HG03460 (cell line): Measurements from ENCODE around the gene SLC2A9.

Experiments used
- ATAC-seq: cut with Tn5 transposase; IDR thresholded peaks from one replicate; pipeline ENCODE4 v1.9.1; 2021; ENCODE audit not compliant: unreplicated experiment

SLC2A9 gene

GRCh38 chr4:9898596-9899305 lies 122.5 kb downstream of the SLC2A9 start:
- no peak for ATAC-seq

DNA sequence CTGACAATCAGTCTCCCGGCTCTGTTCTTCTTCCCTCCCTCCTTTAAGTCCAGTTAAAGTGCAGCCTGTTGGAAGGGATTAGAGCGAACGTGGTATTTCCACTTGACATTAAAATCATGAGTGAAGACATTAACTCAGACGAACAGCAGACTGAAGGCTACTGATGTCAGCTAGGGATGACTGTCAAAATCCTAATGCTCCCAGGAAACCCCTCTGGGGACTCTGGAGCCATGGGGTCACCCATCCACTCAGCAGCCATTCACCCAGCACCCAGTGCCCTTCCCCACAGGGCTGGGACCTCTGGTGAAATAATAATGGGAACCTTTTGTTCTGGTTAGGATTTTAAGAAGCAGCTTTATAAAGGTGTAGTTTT lies 126.0 kb downstream of the SLC2A9 start:
- no peak for ATAC-seq

- ATAC-seq: no peak
Observed at GRCh38 chr4:9894644-9895332, 126.5 kb downstream of the SLC2A9 start.

- no peak for ATAC-seq
Observed at GRCh38 chr4:9893329-9894108, 127.8 kb downstream of the SLC2A9 start.

DNA sequence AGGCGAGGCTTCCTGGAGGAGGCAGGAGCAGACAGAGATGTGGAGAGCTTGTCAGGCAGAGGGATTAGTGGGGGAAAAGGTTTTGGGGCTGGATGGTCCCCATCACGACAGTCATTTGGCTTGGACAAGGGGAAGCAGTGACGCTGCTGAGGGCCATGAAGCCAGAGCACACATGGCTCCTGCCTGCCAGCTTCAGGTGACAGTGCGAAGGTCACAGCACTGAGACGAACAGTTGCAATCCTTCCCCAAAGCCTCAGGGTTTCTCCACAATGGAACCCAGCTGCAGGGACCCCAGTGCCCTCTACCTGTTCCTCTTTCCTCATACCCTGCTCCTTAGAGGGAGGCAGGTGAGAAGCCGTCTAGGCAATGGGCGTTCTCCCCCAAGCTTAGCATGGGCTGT lies 129.6 kb downstream of the SLC2A9 start:
- no peak for ATAC-seq

DNA sequence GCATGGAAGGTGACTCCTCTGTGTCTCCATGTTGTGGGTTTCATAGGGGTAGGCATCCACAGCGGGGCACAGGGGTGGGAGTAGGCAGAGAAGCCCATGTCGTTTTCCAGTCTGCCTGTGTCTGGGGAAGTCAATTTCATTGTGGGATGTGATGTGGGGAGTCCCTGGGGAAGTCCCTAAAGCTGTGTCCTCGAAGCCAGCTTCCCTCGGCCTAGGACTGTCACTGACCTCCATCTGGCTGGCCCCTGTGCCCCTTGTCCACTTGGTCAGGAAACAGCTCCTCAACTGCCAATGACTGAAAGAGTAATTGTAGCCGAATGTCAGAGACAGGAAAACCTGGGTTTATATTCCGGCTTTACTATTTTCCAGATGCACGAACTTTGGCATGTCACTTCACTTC lies 130.2 kb downstream of the SLC2A9 start:
- ATAC-seq: no peak

GRCh38 chr4:9889306-9889705 lies 132.0 kb downstream of the SLC2A9 start:
- ATAC-seq: no peak

DNA sequence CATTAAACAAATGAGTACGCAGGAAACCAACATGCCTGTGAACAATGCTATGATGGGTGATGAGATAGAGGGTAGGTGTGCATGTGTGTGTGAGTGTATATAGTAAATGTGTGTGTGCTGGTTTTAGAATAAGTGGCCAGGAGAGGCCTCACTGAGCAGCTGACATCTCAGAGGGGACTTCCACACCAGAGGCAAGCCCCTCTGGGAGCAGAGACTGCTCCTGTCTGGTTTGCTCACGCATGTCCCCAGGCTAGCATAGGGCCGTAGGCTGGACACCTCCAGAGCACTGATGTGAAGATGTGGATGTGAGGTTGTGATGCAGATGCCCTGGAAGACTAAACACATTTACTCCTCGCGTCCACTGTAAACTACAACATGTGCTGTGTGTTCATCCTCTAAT lies 135.3 kb downstream of the SLC2A9 start:
- ATAC-seq: no peak

GRCh38 chr4:9880406-9881197 lies 140.7 kb downstream of the SLC2A9 start:
- ATAC-seq: no peak

- ATAC-seq: no peak
Observed at GRCh38 chr4:9877123-9877522, 144.2 kb downstream of the SLC2A9 start.

GRCh38 chr4:9875516-9875915 lies 145.8 kb downstream of the SLC2A9 start:
- no peak for ATAC-seq

GRCh38 chr4:9874385-9874784 lies 146.9 kb downstream of the SLC2A9 start:
- no peak for ATAC-seq

DNA sequence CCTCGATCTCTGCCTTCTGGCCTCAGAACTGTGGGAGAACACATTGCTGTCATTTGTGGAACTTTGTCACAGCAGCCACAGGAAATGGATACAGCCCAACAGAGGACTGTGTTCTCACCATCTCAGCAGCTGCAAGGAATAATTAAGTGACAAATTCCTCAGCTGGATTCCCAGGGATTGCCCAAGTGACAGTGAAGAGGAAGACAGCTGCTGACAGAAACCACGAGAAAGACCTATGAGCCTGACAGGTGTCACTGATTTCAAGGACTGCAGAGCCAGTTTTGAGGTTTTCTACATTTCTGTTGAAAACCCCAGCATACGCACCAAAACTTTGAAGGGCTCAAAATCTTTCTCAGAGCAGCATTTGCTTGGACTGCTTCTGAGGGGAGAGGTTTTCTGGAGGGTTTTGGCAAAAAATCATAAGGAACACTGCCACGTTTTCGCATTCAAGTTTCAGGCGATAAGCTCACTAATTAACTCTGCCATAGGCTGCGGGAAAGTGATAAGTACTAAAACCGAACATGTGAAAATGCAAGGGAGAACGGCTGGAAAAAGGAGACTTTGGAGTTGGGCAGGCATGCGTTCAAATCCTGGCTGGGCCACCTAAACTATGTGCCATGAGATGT lies 151.0 kb downstream of the SLC2A9 start:
- no peak for ATAC-seq

DNA sequence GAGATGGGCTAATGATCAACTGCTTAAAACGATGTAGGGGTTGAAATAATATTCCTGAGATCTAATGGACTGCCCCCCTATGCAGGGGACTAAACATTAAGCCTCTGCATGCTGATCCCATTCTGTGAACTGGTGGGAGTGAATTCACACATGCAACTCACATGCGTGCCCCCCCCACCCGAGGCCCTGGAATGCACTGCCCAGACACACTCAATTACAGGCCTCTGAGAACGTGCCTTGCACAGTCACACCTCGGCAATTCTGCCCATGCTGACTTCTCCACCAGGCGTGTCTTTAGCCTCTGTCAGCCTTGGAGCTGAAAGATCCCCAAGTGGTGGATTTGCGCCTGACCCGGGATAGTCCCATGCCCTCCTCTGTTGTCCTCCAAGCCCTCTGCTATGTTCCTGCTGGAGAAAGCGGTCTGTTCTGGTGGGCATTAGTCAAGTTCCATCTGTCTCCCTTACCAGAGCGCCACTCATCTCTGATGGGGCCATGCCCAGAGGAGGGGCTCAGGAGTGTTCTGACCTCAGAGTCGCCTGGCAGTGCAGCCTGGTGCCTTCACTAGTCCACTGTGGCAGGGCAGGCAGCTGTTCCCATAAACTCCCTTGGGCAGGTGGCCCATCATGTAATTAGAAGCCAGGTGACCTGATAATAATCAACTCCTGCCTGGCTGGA lies 153.4 kb downstream of the SLC2A9 start:
- ATAC-seq: no peak

- no peak for ATAC-seq
Observed at GRCh38 chr4:9866931-9867330, 154.4 kb downstream of the SLC2A9 start.

DNA sequence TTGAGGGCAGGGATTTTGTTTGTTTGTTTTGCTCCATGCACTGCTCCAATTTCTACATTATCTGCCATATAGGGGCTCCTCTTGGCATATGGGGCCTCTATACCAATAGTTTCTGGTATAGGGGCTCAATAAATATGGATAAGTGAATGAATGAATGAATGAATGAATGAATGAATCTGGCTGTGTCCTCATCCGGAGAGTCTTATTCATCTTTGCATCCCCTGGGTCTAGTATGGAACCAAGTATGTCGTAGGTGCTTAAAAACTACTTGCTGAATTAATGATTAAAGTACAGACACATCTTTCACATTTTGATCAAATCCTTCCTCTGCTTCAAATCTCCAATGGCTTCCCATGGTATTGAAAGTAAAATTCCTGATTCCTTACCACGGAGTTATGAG lies 159.7 kb downstream of the SLC2A9 start:
- no peak for ATAC-seq

GRCh38 chr4:9859810-9860209 lies 161.5 kb downstream of the SLC2A9 start:
- ATAC-seq: no peak

GRCh38 chr4:9849538-9849920 lies 171.8 kb downstream of the SLC2A9 start:
- no peak for ATAC-seq

- no peak for ATAC-seq
Observed at GRCh38 chr4:9847968-9848748, 173.1 kb downstream of the SLC2A9 start.
